ENCODE measurements around the gene IDH3A. TPM values are rescaled to one million over a fixed set of nuclear protein-coding genes. Genes with fewer than 3 reads are reported as not detected.

IDH3A gene
- total RNA-seq (ENCODE audit: insufficient read depth, low replicate concordance): 101 TPM

DNA sequence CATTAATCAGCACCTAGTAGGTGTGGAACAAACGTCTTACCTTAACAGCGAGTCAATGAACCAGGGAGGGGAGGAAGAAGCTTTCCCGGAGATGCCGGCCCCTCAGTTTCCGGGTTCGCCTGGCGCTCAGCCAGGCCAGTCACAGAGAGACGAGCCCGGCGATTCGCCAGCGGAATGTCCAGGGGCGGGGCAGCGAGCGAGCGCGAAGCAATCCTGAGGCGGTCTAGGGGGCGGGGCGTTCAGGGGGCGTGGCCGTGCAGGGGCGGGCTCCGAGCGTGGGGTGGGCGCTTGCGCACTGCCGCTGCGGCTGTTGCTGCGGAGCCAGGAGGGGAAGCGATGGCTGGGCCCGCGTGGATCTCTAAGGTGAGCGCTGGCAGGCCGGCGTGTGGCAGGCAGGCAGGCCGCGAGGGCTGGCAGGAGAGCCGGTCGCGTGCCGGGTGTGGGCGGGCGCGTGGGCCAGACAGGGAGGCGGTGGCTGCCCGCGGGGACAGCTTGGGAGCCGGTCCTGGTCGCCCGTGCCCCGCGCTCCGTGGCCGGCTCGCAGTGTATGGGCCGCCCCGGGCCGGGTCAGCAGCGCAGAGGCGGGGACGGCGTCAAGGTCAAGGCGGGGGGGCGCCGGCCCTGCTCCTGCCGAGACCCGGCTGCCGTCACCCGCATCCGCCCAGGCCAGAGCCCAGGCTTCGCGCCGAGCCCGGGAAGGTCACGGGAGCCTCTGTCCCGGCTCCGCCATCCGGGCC, at the start of gene IDH3A:
Gene IDH3A (plus strand): TSS at position 295 of the 737 bp plus-strand sequence. CDS start 42 bp downstream, at position 337.
- peak; percentile 98 for DNase-seq (ENCODE audit: low spot score)

DNA sequence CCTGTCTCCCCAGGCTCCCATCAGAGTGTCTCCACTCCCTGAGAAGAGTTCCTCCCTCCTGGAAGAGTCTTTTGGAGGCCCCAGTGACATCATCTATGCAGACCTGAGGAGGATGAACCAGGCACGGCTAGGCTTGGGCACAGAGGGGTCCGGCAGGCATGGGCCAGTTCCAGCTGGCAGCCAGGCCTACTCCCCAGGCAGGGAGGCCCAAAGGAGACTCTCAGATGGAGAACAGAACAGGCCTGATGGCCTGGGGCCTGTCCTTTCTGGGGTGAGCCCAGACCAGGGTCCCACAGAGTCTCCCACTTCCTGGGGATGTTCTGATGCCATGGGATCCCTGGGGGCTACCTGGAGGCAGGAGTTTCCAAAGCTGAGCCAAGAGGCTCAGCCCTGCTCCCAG, 48.3 kb upstream of the IDH3A start:
- DNase-seq (ENCODE audit: low spot score): no peak

DNA sequence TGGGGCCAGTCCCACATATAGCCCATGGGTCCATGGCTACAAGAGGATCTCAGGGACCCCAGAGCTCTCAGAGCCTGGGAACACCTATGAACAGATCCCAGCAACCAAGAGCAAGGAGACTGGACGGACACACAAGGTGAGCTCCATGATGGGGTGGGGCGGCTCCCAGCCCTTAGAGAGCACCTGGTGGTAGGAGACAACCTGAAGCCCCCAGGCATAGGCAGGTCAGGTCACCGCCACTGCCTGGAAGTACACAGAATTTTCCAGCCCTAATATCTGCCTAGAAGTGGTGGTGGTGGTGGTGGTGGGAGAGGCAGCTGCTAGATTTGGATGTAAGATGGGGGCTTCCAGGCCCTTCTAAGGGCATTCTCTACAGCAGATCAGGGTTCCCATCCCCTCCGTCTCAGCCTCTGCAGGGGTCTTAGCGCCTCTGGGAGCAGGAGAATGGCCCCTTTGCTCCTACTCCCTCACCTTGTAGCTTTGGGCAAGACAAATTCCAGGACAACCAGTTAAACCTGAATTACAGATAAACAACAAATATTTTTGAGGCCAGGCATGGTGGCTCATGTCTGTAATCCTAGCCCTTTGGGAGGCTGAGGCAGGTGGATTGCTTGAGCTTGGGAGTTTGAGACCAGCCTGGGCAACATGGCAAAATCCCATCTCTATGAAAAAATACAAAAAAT, 47.6 kb upstream of the IDH3A start:
- no peak for DNase-seq (ENCODE audit: low spot score)

DNA sequence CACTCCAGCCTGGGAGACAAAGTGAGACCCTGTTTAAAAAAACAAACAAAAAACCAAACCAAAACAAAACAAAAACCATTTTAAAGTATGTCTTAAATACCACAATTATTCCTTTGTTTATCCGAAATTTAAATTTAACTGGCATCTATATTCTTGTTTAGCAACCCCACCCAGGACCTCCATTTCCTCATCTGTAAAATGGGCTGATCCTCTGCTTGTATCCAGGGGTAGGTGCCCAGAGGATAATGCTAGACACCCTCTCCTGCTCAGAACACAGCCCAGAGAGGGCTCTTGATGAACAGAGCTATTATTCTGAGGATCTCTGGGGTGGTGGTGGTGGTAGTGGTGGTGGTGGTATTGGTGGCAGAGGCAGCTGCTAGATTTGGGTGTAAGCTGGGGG, 47.0 kb upstream of the IDH3A start:
- DNase-seq (ENCODE audit: low spot score): no peak

DNA sequence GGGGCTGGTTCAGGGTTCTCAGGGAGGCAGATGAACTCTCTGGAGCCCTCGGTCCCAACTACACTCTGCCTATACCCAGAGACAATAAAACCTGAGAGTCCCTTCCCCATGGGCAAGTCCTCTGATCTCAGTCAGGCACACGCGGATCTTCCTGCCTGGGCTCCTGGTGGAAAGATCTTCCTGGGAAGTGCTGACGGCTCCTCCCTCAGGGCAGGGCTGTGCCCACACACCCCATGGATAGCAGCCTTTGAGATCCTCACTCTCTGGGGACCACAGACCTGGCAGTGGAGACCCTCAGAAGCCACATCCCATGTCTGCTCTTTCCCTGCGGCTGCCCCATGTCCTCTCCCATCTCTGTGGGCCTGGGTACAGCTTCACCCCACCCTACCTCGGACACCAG, 46.4 kb upstream of the IDH3A start:
- DNase-seq (ENCODE audit: low spot score): no peak

DNA sequence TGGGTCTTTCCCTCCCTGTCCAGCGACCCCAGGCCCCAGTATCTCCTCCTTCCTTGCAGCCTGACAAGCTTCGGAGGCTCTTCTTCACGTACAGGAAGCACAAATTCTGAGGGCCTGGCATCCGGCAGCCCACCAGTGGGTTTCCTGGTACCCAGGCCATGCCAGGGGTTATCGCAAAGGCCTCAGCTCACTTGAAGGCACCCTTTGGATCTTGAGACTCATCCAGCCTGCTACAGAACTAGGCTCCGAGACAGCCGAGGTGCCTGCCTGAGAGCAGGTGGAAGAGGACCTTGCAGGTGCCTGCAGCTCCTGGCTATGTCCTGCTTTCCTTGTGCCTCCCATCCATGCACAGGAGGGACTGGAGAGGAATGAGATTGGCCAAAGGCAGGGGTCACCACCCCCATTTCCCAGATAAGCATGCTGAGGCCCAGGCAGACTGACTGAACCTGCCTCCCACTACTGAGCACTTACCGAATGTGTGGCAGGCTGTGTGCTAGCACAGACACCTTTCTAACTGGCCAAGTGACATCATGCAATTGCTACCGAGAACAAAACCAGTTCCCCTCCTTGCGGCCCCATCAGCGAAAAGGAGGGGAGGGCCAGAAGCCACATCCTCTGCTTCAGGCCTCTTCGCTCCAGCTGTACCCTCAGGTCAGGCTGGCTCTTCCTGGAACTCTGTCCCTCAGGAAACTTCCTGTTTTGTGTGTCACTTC, 45.6 kb upstream of the IDH3A start:
- DNase-seq (ENCODE audit: low spot score): peak; percentile 35

DNA sequence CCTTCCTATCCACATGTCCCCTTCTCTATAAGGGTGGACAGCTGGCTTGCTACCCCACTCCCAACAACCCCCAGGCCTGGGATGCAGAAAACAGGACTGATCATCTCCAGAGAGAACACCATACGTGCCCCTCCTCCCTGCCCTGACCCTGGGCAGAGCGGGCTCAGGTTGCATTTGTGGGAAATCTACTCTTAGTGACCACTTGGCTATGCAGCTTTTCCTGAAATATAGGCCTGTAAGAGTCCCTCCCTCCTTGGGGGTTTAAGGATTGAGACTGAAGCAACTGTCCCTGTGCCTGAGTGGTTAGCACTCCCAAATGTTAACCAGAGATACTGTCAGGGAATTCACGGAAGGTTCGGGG, 45.1 kb upstream of the IDH3A start:
- no peak for DNase-seq (ENCODE audit: low spot score)

DNA sequence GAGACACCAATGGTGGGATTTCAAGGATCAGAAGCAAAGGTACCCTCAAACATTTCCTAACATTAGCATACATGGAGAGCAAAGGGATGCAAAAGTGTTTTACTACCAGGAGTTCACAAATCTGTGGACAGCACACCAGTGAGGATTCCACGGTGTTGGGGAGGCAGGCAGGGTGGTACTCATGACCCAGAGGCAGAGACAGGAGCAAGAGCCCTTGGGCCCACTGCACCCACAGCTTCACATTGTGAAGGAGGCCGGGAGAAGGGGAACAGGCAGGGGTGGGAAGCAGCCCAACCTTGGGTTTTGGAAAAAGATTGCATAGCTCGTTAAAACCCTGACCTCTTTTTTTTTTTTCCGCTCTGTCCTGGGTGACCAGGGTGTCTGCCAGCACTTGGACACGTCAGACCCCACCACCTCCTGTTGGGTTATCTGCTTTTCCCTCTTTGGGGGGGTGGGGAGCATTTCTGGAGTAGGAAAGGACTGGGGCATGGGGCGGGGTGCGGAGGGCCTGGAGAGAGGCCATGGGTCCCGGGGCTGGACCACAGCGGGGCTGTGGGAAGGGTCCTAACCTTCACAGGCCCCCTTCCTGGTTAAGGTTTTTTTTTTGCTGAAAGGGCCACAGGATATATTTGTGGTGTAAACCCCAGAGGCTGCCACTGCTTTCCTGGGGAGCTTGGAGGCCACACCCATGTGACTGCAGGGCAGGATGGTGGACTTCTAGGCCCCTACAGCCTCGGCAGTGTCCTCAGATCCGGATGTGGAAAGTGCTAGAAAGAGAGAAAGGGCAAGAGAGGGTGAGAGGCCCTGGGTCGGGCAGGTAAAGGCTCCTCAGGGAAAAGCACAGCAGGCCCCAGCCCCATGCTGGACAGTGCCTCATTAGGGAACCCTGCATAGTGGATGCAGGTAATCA, 44.3 kb upstream of the IDH3A start:
- DNase-seq (ENCODE audit: low spot score): no peak

DNA sequence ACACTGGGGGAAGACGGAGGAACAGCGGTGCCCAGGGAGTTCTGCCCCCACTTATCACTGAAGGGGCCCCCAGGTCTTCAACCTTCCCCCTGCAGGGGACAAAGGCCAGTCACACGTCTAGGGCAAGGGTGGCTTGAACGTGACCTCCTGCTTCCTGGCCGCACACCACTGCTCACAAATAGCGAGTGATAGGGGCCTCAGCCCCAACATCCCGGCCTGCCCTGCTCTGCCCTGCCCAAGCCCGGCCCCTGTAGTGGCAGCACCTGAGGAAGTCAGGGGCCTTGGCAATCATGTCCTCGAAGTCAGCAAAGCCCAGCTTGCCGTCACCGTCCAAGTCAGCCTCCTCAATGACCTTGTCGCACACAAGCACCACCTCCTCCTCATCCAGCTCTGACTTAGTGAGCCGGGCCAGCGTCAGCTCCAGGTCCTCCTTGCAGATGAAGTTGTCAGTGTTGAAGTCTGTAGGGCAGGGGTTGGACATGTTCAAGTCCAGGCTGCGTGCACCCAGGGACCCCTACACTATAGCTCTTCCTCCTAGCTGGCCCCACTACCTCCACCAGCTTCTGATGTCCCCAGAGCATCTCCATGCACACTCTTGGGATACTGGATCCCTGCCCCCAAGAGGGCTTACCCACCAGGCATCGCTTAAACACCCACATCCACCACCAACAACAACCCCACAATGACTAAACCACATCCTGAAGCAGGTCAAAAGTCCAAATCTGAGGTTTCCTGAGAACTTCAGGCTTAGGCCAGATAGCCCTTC, 43.5 kb upstream of the IDH3A start:
- DNase-seq (ENCODE audit: low spot score): no peak

DNA sequence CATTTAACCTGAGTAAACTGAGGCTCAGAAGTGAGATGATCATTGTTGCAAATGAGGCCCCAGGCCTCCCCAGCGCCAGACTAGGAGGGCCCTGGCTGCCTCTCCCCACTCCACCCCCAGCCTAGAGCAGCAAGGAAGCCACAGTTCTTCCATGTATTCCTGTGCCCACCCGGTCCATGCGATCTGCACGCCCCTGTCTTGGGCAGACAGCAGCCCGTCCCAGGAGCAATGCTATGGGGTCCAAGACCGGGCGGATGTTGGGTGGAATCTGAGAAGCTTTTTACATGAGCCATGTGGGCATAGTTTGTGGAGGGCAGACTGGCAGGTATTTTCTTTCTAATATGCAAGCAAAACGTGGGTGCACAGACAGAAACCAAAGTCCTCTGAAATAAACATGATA, 41.7 kb upstream of the IDH3A start:
- DNase-seq (ENCODE audit: low spot score): no peak

DNA sequence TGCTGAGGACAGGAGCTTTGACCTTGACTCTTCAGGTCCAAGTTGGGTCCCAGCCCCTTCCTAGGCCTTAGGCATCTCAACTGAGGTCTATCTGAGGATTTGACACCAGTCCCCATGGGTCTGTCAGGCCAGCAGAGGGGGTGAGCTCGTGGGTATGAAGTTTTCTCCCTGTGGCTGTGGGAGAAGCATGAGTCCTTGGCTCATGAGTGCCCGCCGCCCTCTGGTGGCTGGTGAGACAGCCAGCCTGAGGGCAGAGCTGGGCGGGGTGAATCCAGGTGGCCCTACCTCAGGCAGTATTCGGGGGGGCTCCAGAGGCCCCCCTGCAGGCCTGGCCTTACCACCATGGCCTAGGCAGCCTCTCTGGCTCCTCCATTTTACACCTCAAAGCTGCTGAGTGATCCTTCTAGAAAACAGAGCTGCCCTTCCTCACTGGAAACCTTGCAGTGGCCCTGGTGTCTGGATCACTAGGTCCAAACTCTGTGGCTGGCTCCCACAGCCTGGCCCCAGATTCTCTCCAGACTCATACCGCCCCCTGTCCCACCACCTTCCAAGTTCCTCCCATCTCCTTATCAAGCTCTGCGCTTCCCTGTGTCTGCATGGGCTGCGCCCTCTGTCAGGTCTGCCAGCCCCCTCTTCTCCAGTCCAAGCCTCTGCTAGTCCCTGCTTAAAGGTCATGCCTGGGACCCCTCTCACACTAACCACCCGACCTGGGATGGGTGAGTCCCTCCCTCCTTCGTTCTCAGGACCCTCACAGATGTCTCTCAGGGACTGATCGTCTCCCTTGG, 40.7 kb upstream of the IDH3A start:
- peak; percentile 87 for DNase-seq (ENCODE audit: low spot score)

DNA sequence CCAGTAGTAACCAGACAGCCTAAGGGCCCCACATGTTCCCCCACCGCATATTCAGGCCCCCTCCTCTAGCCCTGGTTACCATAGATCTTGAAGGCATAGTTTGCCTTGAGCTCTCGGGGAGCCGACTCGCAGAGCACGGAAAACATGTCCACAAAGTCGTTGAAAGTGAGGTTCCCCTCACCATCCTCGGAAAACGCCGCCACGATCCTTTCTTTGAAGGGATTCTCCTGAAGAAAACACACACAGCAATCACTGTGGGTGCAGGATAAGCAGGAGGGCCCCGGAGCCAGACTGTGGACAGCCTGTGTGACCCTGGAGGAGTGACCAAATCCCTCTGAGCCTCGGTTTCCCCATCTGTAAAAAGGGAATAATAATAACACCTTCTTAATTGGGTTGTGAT, 40.0 kb upstream of the IDH3A start:
- no peak for DNase-seq (ENCODE audit: low spot score)

DNA sequence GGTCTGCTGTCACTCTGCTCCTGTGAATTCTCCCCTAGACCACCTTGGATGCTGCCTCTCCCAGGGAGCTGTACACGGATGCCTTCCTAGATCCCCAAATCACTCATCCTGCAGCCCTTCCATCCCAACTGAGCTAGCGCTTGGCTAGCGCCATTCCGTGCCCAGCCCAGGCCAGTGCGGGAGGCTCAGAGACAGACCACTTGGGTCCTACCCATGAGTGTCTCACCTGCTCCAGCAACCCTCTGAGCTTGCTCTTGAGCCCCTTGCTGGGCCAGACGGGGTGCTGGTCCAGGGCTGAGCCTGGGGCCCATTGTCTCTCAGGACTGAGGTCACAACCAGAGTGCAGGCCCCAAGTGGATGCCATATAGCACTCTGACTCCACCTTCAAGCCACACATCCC, 39.1 kb upstream of the IDH3A start:
- no peak for DNase-seq (ENCODE audit: low spot score)

DNA sequence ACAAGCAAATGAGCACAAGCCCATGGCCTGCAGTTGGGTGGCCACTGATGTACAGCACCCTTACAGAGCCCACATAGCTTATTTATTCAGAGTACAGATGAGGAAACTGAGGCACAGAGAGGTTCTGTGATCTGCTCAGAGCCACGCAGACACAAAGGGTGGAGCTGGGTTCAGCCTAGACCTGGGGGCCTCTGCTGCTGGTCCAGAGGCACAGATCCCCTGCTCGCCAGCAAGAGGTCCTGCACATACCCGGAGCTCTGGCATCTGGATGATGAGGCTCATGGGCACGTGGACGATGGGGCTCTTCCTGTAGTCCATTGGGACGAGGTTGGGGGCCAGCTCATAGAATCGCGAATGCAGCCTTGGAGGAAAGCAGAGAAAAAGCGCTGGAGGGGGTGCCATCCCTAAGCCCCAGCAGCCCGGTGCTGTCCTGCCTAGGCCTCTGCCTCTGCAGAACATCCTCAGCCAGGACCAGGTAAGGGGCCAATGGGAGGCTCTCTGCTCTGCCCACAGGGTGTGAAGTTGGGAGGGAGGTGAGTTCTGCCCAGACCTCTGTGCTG, 38.2 kb upstream of the IDH3A start:
- no peak for DNase-seq (ENCODE audit: low spot score)

DNA sequence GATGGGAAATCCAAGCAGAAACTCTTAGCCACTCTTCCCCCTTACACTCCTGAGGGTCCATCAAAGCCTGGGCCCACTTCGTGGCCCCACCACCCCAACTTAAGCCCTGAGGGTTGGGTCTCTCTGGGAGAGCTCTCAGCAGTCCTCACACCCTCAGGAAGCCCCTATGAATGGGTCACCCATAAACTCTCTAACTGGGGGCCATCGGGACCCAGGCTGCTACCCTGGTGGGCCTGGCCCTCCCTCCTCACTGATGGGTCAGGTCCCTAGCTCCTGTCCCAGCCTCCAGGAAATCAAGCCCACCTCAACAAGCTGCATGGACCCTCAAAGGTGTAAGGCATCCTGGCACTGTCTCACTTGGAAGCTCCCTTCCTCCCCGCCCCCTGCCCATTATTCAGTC, 37.4 kb upstream of the IDH3A start:
- no peak for DNase-seq (ENCODE audit: low spot score)

DNA sequence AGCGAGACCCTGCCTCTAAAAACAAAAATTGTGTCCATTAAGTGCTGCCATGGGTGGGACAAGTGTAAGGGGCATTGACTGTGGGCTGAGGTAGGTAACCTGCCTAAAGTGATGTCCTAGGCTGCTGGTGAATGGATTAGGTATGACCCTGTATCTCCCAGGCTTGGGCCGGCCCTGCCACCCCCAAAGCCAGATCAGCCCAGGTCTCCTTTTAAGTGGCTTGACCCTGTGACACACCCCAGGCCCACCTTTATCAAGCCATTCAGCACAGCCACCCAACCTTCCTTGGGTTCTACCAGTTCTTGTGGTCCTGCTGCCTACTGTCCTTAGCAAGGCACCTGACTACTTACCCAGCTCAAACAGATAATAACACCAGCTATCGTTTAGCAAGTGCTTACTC, 36.6 kb upstream of the IDH3A start:
- DNase-seq (ENCODE audit: low spot score): no peak

DNA sequence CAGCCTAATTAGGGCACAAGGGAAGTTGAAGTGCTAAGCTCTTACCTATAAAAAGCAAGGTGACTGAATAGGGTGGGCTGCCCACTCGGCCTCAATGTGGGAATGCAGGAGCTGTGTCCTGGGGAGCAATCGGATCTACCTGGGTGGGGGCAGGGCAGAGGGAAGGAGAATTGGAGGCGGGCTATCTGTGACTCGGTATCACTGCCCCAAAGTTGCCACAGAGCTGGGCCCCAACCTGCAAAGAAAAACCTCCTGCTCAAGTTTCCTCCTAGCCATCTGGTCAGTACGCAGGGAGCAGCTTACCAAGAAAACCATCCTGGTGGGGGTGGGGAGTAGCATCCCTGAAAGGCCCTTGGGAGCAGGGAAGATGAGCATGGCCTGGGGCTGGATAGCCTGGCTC, 28.6 kb upstream of the IDH3A start:
- DNase-seq (ENCODE audit: low spot score): no peak

DNA sequence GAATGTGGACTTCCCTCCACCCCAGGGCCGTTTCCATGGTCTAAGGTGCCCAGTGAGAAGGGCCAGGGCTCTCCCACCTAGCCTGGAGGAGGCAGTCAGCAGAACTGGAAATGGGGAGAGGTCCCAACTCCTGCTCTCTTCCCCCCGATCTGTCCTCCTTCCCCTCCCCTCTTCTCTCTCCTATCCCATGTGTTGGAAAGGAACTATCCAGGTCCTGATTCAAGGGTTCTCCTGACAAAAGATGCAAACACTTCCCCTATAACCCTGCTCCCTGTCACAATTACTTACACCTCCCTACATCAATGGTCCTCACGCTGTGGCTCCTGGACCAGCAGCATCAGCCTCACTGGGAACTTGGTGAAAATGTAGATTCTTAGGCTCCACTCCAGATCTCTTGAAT, 23.9 kb upstream of the IDH3A start:
- DNase-seq (ENCODE audit: low spot score): no peak

DNA sequence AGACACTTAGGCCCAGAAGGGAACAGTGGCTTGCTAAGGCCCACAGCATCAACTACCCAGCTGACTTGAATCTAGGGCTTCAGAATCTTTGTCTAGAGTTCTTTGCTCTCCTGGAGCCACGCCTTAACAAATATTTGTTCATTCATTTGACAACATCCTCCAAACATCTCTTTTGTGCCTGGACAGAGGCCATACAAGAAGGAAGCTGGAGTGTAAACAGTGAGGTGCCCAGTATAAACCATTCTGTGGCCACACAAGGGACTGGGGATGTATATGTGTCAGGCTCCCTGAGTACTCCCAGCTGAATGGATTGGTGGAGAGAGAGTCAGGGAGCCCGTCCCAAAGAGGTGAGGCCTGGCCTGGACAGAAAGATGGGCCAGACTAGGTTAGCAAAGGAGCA, 21.3 kb upstream of the IDH3A start:
- DNase-seq (ENCODE audit: low spot score): no peak

All from umbilical cord (tissue), 2 donors.